H1 (cell line): Measurements from ENCODE around the gene PHRF1.

Experiments used
- ASH2L ChIP-seq: fragments of 200-600, 300-600 bp; sonication (generic); IDR thresholded peaks from one replicate; pipeline ENCODE4 v1.7.1; 2017; ENCODE audit warnings: low read length
- EP300 ChIP-seq, 2 experiments: IDR thresholded peaks; 1 replicate in 1 of 2; 2 replicates in 1 of 2; pipeline ENCODE4 v1.6.1; 2011 to 2012; ENCODE audit warnings: low read depth in 2 of 2, low read length in 2 of 2, mild to moderate bottlenecking in 2 of 2, borderline replicate concordance in 1 of 2, inconsistent platforms in 1 of 2, moderate library complexity in 1 of 2
- JUN ChIP-seq: IDR thresholded peaks from 2 replicates; pipeline ENCODE4 v1.6.1; 2011; ENCODE audit warnings: low read depth, mild to moderate bottlenecking, improper control_type of control experiment, low read length
- POLR2A ChIP-seq, 2 experiments: IDR thresholded peaks; 1 replicate in 1 of 2; 2 replicates in 1 of 2; pipeline ENCODE4 v1.6.1; 2011; ENCODE audit warnings: low read depth in 2 of 2, low read length in 2 of 2, mild to moderate bottlenecking in 2 of 2; ENCODE audit errors: control extremely low read depth in 1 of 2
- RNF2 ChIP-seq: fragments of 200-900, 300-1000 bp; sonication (generic); IDR thresholded peaks from 2 replicates; pipeline ENCODE4 v1.7.1; 2016; ENCODE audit warnings: borderline replicate concordance, low read depth, mild to moderate bottlenecking, antibody characterized with exemption, low read length; ENCODE audit not compliant: poor library complexity, severe bottlenecking; ENCODE audit errors: missing control alignments
- TF ChIP-seq, protein P1 (sequence below), 3 experiments: IDR thresholded peaks; 1 replicate in 2 of 3; 2 replicates in 1 of 3; pipeline versions ENCODE4 v1.5.1 to v1.6.1; 2011; ENCODE audit warnings: low read length in 3 of 3, mild to moderate bottlenecking in 3 of 3, inconsistent platforms in 2 of 3, low read depth in 1 of 3, moderate library complexity in 1 of 3; ENCODE audit not compliant: insufficient read depth in 1 of 3; ENCODE audit errors: control extremely low read depth in 1 of 3

- TF ChIP-seq JUN (no peak), RNF2 (no peak), POLR2A (IDR thresholded peaks at IDR 0.05; ENCODE audit: control extremely low read depth in 1 of 2, low read depth in 2 of 2, low read length in 2 of 2) (no peak), ASH2L (no peak), EP300 (IDR thresholded peaks at IDR 0.05; ENCODE audit: borderline replicate concordance in 1 of 2, low read depth in 2 of 2, low read length in 2 of 2) (no peak)
- TF ChIP-seq, protein P1, sequence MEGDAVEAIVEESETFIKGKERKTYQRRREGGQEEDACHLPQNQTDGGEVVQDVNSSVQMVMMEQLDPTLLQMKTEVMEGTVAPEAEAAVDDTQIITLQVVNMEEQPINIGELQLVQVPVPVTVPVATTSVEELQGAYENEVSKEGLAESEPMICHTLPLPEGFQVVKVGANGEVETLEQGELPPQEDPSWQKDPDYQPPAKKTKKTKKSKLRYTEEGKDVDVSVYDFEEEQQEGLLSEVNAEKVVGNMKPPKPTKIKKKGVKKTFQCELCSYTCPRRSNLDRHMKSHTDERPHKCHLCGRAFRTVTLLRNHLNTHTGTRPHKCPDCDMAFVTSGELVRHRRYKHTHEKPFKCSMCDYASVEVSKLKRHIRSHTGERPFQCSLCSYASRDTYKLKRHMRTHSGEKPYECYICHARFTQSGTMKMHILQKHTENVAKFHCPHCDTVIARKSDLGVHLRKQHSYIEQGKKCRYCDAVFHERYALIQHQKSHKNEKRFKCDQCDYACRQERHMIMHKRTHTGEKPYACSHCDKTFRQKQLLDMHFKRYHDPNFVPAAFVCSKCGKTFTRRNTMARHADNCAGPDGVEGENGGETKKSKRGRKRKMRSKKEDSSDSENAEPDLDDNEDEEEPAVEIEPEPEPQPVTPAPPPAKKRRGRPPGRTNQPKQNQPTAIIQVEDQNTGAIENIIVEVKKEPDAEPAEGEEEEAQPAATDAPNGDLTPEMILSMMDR (IDR thresholded peaks at IDR 0.05; ENCODE audit: control extremely low read depth in 1 of 3, insufficient read depth in 1 of 3, low read depth in 1 of 3, low read length in 3 of 3), result no peak
These were observed 816 bp upstream of the PHRF1 start for GRCh38 chr11:575313-575995.
